ENCODE data around the gene KAZN.

The KAZN gene

DNA sequence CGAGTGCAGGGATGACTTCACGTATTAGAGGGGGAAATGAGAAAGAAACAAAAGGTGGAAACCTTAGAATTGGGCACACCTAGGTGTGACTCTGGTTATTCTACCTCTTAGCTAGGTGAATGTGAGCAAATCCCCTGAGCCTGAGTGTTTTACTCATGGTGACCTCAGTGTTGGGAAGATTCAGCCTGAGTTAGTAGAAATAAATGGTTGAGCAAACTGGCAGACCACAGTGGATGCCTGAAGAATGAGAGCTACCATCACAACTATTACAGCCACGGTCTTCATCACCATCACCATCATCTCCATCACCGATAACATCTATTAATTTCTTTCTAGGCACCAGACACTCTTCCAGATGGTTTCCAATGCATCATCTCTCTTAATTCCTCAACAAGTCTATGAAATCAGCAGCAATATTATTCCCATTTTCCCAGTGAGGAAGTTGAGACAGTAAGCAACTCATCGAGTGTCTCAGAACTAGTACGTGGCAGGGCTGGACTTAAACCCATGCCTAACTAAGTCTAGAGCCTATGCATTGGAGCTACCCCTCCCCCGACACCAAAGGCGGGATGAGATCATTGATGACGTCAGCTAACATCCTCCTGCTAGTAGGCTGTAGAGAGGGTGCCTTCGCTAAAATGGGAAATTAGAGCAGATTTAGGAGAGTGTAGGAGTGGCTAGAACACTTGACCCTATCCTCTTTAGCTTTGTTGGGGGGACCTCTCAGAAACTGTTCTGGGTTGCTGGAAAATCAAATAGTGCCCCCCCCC lies 7.9 kb upstream of the KAZN start:
- DNase-seq = no peak

- no peak for DNase-seq
Measured at GRCh38 chr1:14591600-14591999, 6.9 kb upstream of the KAZN start.

DNA sequence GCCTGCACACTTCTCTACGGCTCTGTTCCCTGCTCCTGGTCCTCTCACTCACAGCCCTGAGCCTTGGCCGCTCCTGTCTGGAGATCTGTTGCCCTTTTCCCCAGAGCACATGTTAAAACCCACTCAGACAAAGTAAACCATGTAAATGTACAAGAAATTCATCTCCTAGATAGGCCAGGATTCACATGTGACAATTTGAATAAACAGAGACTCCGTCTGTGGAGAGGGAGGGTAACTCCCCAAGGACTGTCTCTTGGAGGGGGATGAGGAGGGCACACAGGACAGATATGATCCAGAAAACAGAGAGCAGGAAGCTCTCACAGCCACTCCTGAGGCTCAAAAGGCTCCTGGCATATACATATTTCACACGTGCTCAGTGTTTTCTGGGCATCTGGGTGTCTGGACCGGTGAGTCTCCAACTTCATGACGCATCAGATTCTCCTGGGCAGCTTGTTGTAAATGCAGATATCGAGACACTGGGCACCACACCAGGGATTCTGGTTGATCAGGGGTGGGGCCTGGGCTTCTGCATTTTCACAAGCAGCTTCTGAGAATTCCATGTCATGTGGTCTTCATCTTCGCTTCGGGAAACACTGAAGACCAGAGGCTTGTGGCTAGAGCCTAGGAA lies 6.4 kb upstream of the KAZN start:
- no peak for DNase-seq

- DNase-seq = no peak
Measured at GRCh38 chr1:14593302-14593701, 5.2 kb upstream of the KAZN start.

DNA sequence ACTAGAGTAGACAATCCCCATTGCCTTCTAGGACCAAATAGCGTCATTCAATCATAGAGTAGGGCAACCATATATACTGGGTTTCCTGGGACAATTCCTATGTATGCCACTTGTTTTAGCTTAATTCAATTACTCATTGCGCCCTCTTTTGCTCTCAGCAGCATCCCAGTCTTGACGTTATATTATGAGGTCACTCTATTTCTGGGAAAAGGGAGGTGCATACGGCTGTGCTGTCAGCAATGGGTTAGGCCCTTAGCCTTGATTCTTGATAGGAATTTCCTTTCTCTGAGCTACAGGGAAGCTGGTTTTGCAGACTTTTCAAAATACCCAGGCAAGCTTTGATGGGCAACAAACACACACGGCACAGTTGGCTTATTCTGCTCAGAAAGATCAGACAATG lies 4.4 kb upstream of the KAZN start:
- DNase-seq = no peak

GRCh38 chr1:14596591-14596990 lies 1.9 kb upstream of the KAZN start:
- no peak for DNase-seq

DNA sequence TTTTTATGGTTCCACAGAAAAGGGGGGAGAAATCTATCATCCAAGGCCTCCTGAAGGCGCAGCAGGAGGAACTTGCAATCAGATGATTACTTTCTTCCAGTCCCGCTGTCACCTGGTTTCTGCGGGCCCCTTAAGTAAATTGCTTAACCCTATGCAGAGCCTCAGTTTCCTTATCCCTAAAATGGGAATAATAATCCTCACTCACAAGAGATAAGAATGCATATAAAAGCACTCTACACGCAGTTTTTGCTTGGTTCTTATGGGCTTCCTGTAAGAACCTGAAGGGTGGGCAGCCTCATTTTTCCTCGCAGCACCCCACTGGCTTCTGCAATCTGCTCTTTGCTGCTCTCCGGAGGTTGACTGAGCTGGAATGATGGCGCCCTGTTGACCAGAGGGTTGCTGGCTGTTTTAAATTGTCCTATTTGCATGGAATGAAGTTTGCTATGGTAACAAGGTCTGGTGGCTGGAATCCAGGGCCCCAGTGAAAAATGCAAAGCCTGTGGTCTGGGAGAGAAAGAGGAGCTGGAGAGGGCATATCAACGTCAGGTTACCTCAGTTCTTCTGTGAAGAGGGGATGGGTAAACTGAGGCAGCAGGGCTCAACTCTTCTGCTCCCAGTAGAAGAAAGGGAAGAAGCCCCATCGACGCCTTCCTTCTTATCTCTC lies 1.0 kb upstream of the KAZN start:
- no peak for DNase-seq

- DNase-seq = no peak
Measured at GRCh38 chr1:14598007-14598497, 433 bp upstream of the KAZN start.

GRCh38 chr1:14599183-14599791 lies 802 bp downstream of the KAZN start:
- DNase-seq = no peak

DNA sequence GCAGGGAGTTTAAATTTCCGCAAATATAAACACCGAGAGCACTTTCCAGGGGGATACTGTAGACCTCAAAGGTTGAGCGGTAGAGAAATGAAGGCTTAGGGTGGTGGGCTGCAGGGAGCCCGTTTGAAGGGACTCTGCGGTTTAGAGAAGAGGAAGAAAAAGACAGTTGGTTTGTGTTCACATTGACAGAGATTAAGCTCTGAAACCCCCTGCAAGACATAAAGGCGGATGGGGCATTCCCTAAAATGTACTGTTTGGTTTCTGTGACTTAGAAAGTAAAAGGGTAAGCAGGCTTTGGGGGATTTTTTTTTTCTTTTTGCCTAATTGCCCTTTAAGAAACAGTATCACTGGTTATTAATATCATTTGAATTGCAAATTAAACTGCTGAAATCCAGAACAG lies 1.3 kb downstream of the KAZN start:
- DNase-seq = no peak

GRCh38 chr1:14600405-14601112 lies 2.1 kb downstream of the KAZN start:
- DNase-seq = no peak

DNA sequence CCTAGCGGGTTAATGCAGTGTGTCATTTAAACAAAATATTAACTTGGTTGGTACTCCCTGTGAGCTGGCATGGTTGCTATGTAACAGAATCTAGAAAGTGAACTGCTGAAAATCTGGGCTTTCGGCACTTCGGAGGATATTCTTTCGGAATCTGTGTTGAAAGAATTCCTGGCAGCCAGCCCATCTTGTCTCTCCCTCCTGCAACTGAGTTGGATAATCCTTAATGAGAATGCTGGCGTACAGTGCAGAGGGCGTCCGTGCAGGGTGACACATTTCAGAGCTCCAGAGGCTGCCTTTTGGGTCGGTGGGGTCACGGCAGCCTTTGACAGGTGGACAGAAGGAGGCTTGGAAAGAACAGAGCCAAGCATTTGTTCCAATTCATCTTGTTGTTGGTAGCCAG lies 3.7 kb downstream of the KAZN start:
- no peak for DNase-seq

DNA sequence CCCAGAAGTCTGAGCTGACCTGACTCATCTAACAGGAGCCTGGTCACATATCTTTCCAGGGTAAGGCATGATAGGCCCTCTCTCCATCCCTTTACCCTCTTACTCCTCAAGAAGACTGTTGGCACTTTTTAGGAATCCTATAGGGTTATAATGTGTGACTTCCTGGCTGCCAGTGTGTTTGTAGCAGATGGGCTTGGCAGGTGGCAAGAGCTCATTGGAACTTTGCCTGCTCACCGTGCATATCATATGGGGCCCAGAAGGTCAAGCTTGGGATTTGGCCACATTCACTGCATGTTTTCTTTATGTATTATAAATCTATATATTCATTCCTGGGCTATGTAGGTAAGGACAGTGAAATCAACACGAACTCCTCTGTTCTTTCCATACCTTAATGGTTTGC lies 5.2 kb downstream of the KAZN start:
- no peak for DNase-seq

- no peak for DNase-seq
Measured at GRCh38 chr1:14604414-14604813, 5.9 kb downstream of the KAZN start.

- no peak for DNase-seq
Measured at GRCh38 chr1:14605945-14606344, 7.5 kb downstream of the KAZN start.

DNA sequence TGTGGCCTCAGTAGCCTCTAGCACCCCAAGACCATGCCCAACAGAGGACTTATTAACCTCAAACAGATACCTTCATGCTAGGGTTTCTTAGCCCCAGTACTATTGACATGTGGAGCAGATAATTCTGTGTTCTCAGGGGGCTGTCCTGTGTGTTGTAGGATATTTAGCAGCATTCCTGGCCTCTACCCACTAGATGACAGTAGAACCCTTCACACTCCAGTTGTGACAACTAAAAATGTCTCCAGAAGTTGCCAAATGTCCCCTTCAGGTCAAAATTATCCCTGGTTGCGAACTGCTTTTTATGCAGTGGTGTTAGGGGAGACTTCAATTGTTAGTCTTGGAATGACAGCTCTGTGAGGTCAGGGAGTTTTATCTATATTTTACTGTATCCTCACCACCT lies 8.1 kb downstream of the KAZN start:
- DNase-seq = no peak

DNA sequence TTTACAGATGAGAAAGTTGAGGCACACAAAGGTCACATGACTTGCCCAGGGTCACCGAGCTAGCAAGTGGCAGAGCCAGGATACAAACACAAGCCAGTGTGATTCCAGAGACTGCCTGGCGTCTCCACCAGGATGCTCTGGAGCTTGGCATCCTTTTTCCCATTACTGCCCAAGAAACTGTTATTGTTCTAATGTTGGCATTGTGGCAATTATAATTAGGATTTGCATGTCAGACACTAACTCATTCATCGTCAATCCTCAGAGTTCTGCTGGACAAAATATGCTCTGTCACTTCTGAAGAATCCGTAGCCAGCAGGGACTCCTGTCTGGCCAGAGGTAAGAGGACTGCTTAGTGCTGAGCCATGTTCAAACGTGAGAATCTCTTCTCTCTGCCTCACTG lies 8.8 kb downstream of the KAZN start:
- no peak for DNase-seq

GRCh38 chr1:14608308-14608707 lies 9.8 kb downstream of the KAZN start:
- no peak for DNase-seq

DNA sequence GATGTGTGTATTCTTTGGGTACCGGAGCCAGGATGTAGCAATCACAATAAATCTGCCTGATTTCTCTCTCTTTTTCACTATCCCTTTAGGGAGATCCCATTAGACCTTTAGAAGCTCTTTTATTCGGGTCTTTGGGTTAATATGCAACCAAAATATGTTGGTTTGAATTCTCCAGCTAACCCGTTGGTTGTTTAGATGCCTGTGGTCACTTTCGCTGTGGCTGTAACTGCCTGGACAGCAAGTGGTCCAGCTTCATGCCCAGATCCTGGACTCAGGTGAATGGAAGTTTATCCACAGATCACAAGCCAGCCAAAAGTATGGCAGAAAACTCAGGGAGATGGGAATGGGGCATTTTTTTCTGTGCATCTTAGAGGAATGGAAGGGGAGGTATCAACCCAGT lies 12.3 kb downstream of the KAZN start:
- DNase-seq = no peak

GRCh38 chr1:14611792-14612191 lies 13.3 kb downstream of the KAZN start:
- DNase-seq = no peak

- no peak for DNase-seq
Measured at GRCh38 chr1:14612256-14612655, 13.8 kb downstream of the KAZN start.

GRCh38 chr1:14613926-14614325 lies 15.4 kb downstream of the KAZN start:
- DNase-seq = no peak

DNA sequence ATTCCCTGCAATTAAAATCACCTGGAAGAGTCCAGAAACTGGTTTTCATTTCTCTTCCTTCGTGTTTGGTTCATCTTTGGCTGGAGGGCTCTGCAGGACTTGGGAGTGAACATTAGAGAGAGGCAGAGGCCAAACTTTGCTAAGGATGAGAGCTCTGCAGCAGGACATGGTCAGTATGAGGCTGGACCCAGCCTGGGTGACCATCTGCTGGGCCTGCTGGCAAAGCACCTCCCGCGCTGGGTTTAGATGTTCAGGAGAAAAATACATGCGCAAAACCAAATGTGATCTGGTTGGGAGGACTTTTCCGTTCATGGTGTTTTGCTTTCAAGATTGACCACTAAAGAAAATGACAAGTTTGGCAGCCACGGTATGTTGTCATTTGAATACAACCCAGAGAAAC lies 15.9 kb downstream of the KAZN start:
- DNase-seq = no peak
